HEK293 (cell line): ENCODE results near the gene ABHD11.

Experiments used
- FEZF1 ChIP-seq: fragments of 450-650 bp; formaldehyde crosslinking; IDR thresholded peaks from 2 replicates; pipeline ENCODE4 v1.5.1; 2016; ENCODE audit warnings: missing biosample characterization, missing genetic modification characterization
- GLI4 ChIP-seq: fragments of 450-650 bp; formaldehyde crosslinking; IDR thresholded peaks from 2 replicates; pipeline ENCODE4 v1.5.1; 2016; ENCODE audit warnings: missing biosample characterization, missing genetic modification characterization
- KLF1 ChIP-seq: fragments of 450-650 bp; formaldehyde crosslinking; IDR thresholded peaks from 2 replicates; pipeline ENCODE4 v1.5.1; 2016; ENCODE audit warnings: missing biosample characterization, missing genetic modification characterization
- OVOL3 ChIP-seq: fragments of 450-650 bp; formaldehyde crosslinking; IDR thresholded peaks from 2 replicates; pipeline ENCODE4 v1.5.1; 2016; ENCODE audit warnings: missing biosample characterization, missing genetic modification characterization
- ZBTB20 ChIP-seq: fragments of 450-650 bp; formaldehyde crosslinking; IDR thresholded peaks from 2 replicates; pipeline ENCODE4 v1.5.1; 2016; ENCODE audit warnings: missing biosample characterization, missing genetic modification characterization
- ZFHX2 ChIP-seq: fragments of 450-650 bp; formaldehyde crosslinking; conservative IDR thresholded peaks from 2 replicates; pipeline ENCODE4 v1.5.1; 2016; ENCODE audit warnings: missing biosample characterization, missing genetic modification characterization
- ZNF133 ChIP-seq: fragments of 450-650 bp; formaldehyde crosslinking; IDR thresholded peaks from 2 replicates; pipeline ENCODE4 v1.5.1; 2016; ENCODE audit warnings: missing biosample characterization, missing genetic modification characterization
- ZNF157 ChIP-seq: fragments of 450-650 bp; formaldehyde crosslinking; IDR thresholded peaks from 2 replicates; pipeline ENCODE4 v1.5.1; 2016; ENCODE audit warnings: missing biosample characterization, missing genetic modification characterization
- ZNF175 ChIP-seq: fragments of 450-650 bp; formaldehyde crosslinking; IDR thresholded peaks from 2 replicates; pipeline ENCODE4 v1.5.1; 2016; ENCODE audit warnings: missing biosample characterization, missing genetic modification characterization
- ZNF214 ChIP-seq: fragments of 450-650 bp; formaldehyde crosslinking; IDR thresholded peaks from 2 replicates; pipeline ENCODE4 v1.5.1; 2017; ENCODE audit warnings: missing biosample characterization, mild to moderate bottlenecking, missing genetic modification characterization, borderline replicate concordance
- ZNF24 ChIP-seq: fragments of 450-650 bp; formaldehyde crosslinking; IDR thresholded peaks from 2 replicates; pipeline ENCODE4 v1.5.1; 2016; ENCODE audit warnings: missing biosample characterization, missing genetic modification characterization
- ZNF292 ChIP-seq: fragments of 450-650 bp; formaldehyde crosslinking; IDR thresholded peaks from 2 replicates; pipeline ENCODE4 v1.5.1; 2016; ENCODE audit warnings: low read depth, missing biosample characterization, missing genetic modification characterization, borderline replicate concordance
- ZNF302 ChIP-seq: fragments of 450-650 bp; formaldehyde crosslinking; IDR thresholded peaks from 2 replicates; pipeline ENCODE4 v1.5.1; 2016; ENCODE audit warnings: missing biosample characterization, missing genetic modification characterization, low read depth
- ZNF391 ChIP-seq: fragments of 450-650 bp; formaldehyde crosslinking; IDR thresholded peaks from 2 replicates; pipeline ENCODE4 v1.5.1; 2016; ENCODE audit warnings: low read depth, missing biosample characterization, missing genetic modification characterization, borderline replicate concordance
- ZNF433 ChIP-seq: fragments of 450-650 bp; formaldehyde crosslinking; IDR thresholded peaks from 2 replicates; pipeline ENCODE4 v1.5.1; 2016; ENCODE audit warnings: missing biosample characterization, missing genetic modification characterization, low read depth
- ZNF510 ChIP-seq: fragments of 450-650 bp; formaldehyde crosslinking; IDR thresholded peaks from 2 replicates; pipeline ENCODE4 v1.5.1; 2018; ENCODE audit warnings: mild to moderate bottlenecking, missing genetic modification characterization, missing biosample characterization; ENCODE audit not compliant: insufficient replicate concordance
- ZNF521 ChIP-seq: fragments of 450-650 bp; formaldehyde crosslinking; IDR thresholded peaks from 2 replicates; pipeline ENCODE4 v1.5.1; 2017; ENCODE audit warnings: missing biosample characterization, mild to moderate bottlenecking, missing genetic modification characterization
- ZNF548 ChIP-seq: fragments of 450-650 bp; formaldehyde crosslinking; IDR thresholded peaks from 2 replicates; pipeline ENCODE4 v1.5.1; 2016; ENCODE audit warnings: missing biosample characterization, missing genetic modification characterization
- ZNF624 ChIP-seq: fragments of 450-650 bp; formaldehyde crosslinking; IDR thresholded peaks from 2 replicates; pipeline ENCODE4 v1.5.1; 2017; ENCODE audit warnings: missing biosample characterization, missing genetic modification characterization
- TF ChIP-seq, protein P1 (sequence below): fragments of 450-650 bp; formaldehyde crosslinking; IDR thresholded peaks from 2 replicates; pipeline ENCODE4 v1.5.1; 2016; ENCODE audit warnings: missing biosample characterization, missing genetic modification characterization
- TF ChIP-seq, protein P2 (sequence below): fragments of 450-650 bp; formaldehyde crosslinking; IDR thresholded peaks from 2 replicates; pipeline ENCODE4 v1.5.1; 2017; ENCODE audit warnings: missing biosample characterization, missing genetic modification characterization
- TF ChIP-seq, protein P3 (sequence below): fragments of 450-650 bp; formaldehyde crosslinking; IDR thresholded peaks from 2 replicates; pipeline ENCODE4 v1.5.1; 2016; ENCODE audit warnings: missing biosample characterization, missing genetic modification characterization
- TF ChIP-seq, protein P4 (sequence below): fragments of 450-650 bp; formaldehyde crosslinking; IDR thresholded peaks from 2 replicates; pipeline ENCODE4 v1.5.1; 2016; ENCODE audit warnings: missing biosample characterization, missing genetic modification characterization
- TF ChIP-seq, protein P5 (sequence below): IDR thresholded peaks from 2 replicates; pipeline ENCODE4 v1.6.1; 2011; ENCODE audit warnings: mild to moderate bottlenecking, low read depth, low read length, borderline replicate concordance
- TF ChIP-seq, protein P6 (sequence below): fragments of 450-650 bp; formaldehyde crosslinking; IDR thresholded peaks from 2 replicates; pipeline ENCODE4 v1.5.1; 2016; ENCODE audit warnings: missing biosample characterization, missing genetic modification characterization
- TF ChIP-seq, protein P7 (sequence below): fragments of 450-650 bp; formaldehyde crosslinking; IDR thresholded peaks from 2 replicates; pipeline ENCODE4 v1.5.1; 2016; ENCODE audit warnings: missing biosample characterization, missing genetic modification characterization

ABHD11 gene

DNA sequence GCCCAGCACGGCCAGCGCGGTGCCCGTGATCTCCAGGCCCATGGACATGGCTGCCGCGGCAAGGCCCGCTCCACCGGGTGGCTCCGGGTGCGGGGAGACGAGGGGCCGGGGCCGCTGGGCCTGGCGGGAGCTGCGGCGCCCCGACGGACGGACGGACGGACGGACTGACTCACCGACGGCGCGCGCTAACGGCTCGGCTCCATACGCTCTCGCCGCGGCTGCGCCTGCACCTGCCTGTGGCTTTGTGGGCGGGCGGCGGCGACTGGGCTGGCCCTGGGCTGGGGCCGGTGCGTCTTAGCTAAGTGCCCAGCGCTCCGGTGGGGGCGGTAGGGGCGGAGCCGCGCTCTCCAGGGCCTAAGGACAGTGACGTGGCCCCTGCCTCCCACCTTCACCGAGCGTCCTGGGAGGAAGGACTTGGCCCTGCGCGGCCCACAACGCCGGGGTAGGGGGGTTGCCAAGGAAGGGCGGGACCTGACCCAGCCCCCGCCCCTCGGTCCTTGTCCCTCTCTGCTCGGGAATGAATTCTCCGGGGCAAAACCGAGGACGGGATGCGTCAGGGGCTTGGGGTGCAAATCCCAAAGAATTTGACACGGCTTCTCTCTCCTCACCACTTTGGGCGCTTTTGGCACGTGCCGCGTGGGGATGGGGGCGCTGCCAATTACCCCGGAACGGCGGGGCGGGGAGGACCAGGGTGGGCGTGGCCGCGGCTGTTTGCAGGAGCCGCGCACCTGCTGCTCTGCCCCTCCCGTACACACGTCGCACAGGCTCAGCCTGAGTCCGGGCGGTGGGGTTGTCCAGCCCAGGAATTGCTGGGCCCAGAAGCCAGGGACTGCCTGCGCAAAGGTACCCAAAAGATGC, 31.6 kb upstream of the ABHD11 start, which contains the start of gene CLDN3 (continued):
- TF ChIP-seq KLF1 (tag by site-specific recombination): peak; percentile 83
- TF ChIP-seq ZBTB20 (tag by site-specific recombination): no peak
- TF ChIP-seq ZNF175 (tag by site-specific recombination): no peak
- no peak for TF ChIP-seq ZNF433 (tag by site-specific recombination)
- TF ChIP-seq, protein P1, sequence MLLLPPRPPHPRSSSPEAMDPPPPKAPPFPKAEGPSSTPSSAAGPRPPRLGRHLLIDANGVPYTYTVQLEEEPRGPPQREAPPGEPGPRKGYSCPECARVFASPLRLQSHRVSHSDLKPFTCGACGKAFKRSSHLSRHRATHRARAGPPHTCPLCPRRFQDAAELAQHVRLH (tag by site-specific recombination): no peak
- no peak for TF ChIP-seq ZNF391 (tag by site-specific recombination)
- TF ChIP-seq ZNF24 (tag by site-specific recombination): 0 out of 2 replicates have a peak, but pooled peaks have one; percentile 56
- TF ChIP-seq, protein P2, sequence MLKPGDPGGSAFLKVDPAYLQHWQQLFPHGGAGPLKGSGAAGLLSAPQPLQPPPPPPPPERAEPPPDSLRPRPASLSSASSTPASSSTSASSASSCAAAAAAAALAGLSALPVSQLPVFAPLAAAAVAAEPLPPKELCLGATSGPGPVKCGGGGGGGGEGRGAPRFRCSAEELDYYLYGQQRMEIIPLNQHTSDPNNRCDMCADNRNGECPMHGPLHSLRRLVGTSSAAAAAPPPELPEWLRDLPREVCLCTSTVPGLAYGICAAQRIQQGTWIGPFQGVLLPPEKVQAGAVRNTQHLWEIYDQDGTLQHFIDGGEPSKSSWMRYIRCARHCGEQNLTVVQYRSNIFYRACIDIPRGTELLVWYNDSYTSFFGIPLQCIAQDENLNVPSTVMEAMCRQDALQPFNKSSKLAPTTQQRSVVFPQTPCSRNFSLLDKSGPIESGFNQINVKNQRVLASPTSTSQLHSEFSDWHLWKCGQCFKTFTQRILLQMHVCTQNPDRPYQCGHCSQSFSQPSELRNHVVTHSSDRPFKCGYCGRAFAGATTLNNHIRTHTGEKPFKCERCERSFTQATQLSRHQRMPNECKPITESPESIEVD: no peak
- TF ChIP-seq ZFHX2 (tag by site-specific recombination): peak; percentile 87
- no peak for TF ChIP-seq ZNF292 (tag by site-specific recombination)
- no peak for TF ChIP-seq ZNF624 (tag by site-specific recombination)
- no peak for TF ChIP-seq ZNF133 (tag by site-specific recombination)
- TF ChIP-seq, protein P3, sequence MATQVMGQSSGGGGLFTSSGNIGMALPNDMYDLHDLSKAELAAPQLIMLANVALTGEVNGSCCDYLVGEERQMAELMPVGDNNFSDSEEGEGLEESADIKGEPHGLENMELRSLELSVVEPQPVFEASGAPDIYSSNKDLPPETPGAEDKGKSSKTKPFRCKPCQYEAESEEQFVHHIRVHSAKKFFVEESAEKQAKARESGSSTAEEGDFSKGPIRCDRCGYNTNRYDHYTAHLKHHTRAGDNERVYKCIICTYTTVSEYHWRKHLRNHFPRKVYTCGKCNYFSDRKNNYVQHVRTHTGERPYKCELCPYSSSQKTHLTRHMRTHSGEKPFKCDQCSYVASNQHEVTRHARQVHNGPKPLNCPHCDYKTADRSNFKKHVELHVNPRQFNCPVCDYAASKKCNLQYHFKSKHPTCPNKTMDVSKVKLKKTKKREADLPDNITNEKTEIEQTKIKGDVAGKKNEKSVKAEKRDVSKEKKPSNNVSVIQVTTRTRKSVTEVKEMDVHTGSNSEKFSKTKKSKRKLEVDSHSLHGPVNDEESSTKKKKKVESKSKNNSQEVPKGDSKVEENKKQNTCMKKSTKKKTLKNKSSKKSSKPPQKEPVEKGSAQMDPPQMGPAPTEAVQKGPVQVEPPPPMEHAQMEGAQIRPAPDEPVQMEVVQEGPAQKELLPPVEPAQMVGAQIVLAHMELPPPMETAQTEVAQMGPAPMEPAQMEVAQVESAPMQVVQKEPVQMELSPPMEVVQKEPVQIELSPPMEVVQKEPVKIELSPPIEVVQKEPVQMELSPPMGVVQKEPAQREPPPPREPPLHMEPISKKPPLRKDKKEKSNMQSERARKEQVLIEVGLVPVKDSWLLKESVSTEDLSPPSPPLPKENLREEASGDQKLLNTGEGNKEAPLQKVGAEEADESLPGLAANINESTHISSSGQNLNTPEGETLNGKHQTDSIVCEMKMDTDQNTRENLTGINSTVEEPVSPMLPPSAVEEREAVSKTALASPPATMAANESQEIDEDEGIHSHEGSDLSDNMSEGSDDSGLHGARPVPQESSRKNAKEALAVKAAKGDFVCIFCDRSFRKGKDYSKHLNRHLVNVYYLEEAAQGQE: no peak
- no peak for TF ChIP-seq ZNF302
- TF ChIP-seq, protein P4, sequence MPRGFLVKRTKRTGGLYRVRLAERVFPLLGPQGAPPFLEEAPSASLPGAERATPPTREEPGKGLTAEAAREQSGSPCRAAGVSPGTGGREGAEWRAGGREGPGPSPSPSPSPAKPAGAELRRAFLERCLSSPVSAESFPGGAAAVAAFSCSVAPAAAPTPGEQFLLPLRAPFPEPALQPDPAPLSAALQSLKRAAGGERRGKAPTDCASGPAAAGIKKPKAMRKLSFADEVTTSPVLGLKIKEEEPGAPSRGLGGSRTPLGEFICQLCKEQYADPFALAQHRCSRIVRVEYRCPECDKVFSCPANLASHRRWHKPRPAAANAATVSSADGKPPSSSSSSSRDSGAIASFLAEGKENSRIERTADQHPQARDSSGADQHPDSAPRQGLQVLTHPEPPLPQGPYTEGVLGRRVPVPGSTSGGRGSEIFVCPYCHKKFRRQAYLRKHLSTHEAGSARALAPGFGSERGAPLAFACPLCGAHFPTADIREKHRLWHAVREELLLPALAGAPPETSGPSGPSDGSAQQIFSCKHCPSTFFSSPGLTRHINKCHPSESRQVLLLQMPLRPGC (tag by site-specific recombination): no peak
- TF ChIP-seq, protein P5, sequence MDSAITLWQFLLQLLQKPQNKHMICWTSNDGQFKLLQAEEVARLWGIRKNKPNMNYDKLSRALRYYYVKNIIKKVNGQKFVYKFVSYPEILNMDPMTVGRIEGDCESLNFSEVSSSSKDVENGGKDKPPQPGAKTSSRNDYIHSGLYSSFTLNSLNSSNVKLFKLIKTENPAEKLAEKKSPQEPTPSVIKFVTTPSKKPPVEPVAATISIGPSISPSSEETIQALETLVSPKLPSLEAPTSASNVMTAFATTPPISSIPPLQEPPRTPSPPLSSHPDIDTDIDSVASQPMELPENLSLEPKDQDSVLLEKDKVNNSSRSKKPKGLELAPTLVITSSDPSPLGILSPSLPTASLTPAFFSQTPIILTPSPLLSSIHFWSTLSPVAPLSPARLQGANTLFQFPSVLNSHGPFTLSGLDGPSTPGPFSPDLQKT: no peak
- TF ChIP-seq ZNF521 (tag by site-specific recombination): no peak
- TF ChIP-seq ZNF157 (tag by site-specific recombination): no peak
- no peak for TF ChIP-seq ZNF510
- TF ChIP-seq OVOL3 (tag by site-specific recombination): no peak
- no peak for TF ChIP-seq ZNF548 (tag by site-specific recombination)
- TF ChIP-seq GLI4: no peak
- TF ChIP-seq, protein P6, sequence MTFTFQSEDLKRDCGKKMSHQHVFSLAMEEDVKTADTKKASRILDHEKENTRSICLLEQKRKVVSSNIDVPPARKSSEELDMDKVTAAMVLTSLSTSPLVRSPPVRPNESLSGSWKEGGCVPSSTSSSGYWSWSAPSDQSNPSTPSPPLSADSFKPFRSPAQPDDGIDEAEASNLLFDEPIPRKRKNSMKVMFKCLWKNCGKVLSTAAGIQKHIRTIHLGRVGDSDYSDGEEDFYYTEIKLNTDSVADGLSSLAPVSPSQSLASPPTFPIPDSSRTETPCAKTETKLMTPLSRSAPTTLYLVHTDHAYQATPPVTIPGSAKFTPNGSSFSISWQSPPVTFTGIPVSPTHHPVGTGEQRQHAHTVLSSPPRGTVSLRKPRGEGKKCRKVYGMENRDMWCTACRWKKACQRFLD (tag by site-specific recombination): no peak
- no peak for TF ChIP-seq FEZF1 (tag by site-specific recombination)
- TF ChIP-seq, protein P7, sequence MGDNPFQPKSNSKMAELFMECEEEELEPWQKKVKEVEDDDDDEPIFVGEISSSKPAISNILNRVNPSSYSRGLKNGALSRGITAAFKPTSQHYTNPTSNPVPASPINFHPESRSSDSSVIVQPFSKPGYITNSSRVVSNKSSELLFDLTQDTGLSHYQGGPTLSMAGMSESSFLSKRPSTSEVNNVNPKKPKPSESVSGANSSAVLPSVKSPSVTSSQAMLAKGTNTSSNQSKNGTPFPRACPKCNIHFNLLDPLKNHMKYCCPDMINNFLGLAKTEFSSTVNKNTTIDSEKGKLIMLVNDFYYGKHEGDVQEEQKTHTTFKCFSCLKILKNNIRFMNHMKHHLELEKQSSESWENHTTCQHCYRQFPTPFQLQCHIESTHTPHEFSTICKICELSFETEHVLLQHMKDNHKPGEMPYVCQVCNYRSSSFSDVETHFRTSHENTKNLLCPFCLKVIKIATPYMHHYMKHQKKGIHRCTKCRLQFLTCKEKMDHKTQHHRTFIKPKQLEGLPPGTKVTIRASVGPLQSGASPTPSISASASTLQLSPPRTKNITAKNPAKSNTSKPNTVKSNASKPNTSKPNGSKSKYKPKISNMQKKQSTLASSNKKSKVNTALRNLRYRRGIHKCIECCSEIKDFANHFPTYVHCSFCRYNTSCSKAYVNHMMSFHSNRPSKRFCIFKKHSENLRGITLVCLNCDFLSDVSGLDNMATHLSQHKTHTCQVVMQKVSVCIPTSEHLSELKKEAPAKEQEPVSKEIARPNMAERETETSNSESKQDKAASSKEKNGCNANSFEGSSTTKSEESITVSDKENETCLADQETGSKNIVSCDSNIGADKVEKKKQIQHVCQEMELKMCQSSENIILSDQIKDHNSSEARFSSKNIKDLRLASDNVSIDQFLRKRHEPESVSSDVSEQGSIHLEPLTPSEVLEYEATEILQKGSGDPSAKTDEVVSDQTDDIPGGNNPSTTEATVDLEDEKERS: no peak
- no peak for TF ChIP-seq ZNF214 (tag by site-specific recombination)
